ENCODE data around the gene CARD16.
"Not testable (repeated sequence)": the region's sequence is repeated elsewhere in the genome, so short reads cannot be mapped to it uniquely, and the experiment has no call there.

The CARD16 gene

DNA sequence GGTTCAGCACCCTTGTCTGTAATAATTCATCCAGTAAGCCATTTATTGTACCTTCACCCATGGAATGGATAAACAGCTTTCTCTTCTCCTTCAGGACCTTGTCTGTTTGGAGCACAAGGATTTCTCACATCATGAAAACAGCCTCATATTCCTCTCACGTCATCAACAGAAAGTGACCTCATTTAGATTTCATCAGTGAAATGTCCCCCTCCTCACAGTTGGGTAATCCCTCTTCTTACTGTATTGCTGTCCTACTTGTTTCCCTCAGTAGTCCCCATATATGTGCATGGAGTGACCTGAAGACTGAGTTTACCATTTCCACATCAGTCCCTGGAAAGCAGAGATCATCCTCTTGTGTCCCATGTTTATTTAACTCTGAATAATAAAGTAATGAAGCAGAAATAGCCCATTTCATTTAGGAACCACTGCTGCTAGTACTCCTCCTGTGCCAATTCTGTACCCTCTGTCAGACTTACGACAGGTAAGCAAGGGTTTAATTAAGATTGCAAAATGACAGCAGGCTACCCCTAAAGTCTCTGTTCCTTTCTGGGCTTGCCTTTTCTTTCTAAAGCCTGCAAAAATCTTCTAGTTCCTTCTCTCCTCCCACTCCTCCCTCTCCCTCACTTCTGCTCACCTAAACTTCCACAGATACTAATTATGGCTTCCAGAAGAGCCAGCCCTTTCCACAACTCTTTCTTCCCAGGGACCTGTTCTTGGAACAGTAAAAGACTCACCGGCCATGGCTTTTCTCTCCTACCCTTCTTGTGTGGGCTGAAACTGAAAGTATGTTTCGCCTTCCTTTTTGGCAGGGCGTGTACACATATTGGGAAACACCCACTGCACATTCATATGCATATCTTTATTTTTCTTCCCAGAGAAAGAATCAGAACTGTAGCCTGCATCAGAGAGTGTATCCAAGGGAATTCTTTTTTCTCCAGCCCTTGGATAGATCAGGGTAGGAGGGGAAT, at the start of gene CARD16:
TSS of gene CARD16 (minus strand) at position 779 of the 968 bp plus-strand sequence. CDS start at position 741, 38 bp downstream.
- peak; percentile 14 to 16 for DNase-seq (ENCODE audit: low read depth in 2 of 2)

DNA sequence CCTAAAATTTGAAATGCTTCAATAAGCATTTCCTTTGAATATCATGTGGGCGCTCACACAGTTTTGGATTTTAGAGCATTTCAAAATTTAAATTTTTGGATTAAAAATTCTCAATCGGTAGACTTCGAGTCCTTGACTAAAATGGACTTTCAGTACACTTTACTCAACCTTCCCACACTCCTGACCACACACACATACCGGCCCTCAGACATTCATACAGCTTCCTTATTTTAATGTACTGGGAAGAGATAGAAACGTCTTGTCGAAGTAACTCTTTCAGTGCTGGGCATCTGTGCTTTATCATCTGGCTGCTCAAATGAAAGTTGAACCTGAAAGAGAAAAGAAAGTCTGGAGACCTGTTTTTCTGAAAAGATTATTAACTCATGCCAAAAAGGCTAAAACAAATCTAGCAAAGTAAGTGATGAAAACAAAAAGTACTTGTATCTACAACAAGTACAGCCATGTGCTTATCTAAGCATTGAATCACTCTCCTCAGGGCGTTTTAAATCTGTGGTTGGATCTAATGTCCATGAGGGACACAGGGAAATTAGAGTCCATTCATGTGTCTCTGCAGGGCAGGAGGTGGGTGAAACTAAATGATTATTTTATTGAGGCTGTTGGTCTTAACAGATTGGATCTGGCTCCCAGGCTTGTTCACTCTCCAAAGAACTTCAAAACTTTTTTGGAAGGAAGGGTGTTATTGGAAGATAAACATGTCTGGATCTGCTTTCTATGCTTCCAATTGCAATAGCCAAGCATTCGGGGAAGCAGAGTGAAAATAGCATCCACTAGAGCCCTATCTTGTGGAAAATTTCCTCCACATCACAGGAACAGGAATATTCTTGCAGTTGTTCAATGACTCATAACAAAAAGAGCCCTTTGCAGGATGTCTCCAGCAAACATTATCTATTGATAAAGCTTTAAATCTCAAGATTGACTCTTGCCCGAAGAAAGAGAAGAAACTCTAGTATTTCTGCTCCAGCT, 47.4 kb upstream of the CARD16 start:
- no peak for DNase-seq (ENCODE audit: low read depth in 2 of 2)

DNA sequence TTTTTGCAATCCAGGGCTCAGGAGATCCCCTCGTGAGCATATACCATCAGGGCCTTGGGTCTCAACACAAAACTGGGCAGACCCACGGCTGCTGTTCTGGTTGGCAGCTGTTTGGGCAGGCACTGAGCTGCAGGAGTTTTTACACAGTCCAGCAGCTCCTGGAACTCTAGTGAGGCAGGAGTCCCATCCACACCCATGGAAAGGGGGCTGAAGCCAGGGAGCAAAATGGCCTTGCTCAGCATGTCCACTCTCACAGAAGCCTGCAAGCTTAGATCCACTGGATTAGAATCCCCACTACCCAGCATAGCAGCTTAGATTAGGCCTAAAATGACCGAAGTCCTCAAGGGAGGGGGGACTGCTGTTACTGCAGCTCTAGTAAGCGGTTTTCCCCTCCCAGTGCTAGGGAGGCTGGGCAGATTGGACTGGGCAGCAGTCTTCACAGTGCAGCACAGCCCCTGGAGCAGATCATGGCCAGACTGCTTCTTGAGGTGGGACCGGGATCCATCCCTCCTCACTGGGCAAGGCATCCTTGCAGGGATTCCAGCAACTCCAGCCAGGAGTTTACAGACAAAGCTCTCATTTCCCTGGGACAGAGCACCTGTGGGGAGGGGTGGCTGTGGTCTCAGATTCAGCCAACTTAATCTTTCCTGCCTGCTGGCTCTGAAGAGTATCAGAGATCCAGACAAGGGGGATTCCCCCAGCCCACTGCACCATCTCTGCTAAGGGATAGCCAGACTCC, 36.4 kb upstream of the CARD16 start:
- DNase-seq (ENCODE audit: low read depth in 2 of 2): no peak

DNA sequence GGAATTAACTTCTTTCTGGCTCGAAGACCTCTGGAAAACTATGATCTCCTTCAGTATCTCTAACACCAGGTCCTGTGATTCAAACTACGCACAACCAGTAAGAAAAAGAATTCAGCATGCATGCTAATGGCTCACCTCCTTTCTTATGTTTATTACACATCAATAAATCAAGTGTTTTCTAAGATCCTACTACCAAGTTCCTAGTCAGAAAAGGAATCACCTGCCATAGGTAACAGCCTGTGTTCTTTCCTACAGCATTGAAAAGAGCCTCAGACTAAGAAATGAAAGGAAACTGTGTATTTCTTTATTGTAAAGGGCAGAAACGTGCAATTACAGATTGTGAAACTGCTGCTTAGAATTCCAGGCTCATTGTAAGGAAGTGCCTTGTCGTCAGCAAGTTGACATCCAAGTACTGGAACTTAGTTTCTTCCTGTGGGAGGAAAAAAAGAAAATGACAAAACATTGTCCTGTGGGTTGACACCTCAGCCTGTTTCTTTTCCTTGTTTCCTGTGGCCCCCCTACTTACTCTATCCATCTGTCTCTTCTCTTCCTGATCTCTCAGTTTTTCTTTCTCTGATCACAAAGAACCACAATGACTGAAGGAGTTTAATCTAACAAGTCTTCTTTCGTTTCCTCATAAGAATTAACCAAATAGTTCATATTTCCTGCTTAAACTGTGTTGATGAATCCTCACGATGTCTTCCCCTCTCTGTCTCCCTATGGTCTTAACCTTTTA, 35.2 kb upstream of the CARD16 start:
- not testable (repeated sequence) for DNase-seq (ENCODE audit: low read depth in 2 of 2)

DNA sequence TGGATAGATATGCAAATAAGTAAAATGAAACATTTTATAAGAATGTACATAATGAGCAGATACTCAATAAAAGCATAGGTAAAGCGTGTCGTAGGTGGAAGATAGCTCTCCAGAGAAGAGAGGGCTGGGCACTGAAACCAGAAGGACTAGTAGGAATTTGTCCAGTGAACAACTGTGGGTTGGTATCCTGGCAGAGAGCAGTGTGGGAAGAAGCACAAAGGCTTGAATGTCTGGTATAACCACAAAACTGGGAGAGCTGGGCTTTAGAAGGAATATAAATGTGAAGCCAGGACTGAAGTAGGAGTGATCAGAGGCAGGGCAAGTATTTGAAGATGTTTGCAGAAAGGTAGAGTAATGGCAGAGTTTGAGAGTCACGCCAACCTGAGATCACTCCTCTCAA, 33.1 kb upstream of the CARD16 start:
- no peak for DNase-seq (ENCODE audit: low read depth in 2 of 2)

DNA sequence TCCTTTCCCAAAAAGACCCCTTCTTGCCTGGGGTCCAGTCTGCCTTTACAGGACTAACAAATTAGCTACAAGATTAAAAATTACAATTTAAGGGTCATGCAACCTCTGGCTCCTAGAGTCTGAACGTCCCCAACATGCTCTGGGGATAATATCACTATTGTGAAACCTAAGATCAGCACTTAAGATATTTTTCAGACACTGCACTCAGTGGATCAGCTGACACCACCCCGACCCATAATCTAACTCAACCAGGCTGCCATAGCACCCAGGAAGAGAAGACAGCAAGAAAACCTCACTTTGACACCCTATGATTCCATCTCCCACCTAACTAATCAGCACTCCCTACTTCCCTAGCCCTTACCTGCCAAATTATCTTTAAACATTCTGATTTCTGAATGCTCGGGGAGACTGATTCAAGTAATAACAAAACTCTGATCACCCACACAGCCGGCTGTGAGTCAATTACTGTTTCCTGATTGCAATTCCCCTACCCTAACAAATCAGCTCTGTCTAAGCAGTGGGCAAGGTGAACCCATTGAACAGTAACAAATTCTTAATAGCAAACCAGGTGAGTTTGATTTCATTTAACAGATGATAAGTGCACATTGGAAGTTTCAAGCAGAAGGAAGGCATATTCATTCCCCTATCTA, 32.1 kb upstream of the CARD16 start:
- DNase-seq (ENCODE audit: low read depth in 2 of 2): peak in 1 of 2 experiments; percentile 19

DNA sequence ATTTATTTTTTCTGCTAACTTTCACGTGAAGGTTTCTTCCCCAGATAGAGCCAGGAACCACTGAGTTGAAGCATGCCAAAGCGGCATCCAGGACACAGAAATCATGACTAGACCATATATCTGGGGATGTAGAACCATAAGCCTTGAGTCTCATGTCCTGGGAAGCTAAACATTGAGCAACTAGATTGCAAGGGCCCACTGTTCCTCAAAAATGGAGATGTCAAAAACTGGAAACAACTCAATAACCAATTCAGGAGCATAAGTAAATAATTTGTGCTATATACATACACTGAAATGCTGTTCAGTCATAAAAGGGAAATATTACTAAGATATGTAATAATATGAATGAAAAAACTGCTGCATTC, 29.0 kb upstream of the CARD16 start:
- no peak for DNase-seq (ENCODE audit: low read depth in 2 of 2)

DNA sequence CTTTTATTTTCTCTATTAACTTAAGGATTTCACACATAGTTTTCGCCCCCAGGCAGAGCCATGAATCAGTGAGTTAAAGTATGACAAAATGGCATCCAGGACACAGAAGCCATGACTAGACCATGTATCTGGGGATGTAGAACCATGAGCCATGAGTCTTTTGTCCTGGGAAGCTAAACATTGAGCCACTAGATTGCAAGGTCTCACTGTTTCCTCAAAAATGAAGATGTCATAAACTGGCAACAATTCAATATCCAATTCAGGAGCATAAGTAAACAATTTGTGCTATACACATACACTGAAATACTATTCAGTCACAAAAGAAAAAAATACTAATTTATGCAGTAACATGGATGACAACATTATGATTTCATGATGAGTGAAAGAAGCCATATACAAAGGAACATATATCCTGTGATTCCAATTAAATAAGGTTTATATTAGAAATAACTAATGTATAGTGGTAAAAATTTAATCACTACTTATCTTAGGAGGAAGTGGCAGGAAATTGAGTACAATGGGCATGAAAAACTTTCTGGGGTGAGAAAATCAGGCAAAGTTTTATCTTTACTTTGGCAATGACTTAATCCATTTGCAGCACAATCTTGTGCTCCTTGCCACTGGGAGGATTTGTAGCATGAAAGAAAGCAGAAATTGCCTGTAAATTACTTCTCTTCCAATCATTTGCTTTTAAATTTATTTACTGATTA, 28.5 kb upstream of the CARD16 start:
- no peak for DNase-seq (ENCODE audit: low read depth in 2 of 2)

DNA sequence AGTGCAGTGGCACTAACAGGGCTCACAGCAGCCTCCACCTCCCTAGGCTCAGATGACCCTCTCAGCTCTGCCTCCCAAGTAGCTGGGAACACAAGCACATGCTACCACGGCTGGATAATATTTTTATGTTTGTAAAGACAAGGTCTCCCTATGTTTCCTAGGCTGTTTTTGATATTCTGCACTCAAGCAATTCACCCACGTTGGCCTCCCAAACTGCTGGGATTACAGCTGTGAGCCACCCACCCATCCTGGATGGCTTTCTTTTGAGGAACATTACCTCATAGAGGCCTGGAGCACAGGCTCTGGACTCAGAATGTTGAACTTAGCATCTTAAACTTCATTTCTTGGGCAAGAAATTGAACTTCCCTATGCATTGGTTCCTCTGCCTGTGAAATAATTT, 26.9 kb upstream of the CARD16 start:
- DNase-seq (ENCODE audit: low read depth in 2 of 2): not testable (repeated sequence)

DNA sequence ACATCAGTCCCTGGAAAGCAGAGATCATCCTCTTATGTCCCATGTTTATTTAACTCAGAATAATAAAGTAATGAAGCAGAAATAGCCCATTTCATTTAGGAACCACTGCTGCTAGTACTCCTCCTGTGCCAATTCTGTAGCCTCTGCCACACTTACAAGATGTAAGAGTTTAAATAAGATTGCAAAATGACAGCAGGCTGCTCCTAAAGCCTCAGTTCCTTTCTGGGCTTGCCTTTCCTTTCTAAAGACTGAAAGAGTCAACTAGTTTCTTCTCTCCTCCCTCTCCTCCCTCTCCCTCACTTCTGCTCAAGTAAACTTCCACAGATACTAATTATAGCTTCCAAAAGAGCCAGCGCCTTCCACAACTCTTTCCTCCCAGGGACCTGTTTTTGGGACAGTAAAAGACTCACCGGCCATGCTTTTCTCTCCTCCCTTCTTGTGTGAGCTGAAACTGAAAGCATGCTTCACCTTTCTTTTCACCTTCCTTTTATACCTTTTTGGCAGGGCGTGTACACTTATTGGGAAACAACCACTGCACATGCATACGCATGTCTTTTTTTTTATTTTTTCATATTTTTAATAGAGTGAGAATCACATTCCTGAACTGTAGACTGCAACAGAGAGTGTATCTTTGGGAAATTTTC, 26.1 kb upstream of the CARD16 start:
- no peak for DNase-seq (ENCODE audit: low read depth in 2 of 2)

DNA sequence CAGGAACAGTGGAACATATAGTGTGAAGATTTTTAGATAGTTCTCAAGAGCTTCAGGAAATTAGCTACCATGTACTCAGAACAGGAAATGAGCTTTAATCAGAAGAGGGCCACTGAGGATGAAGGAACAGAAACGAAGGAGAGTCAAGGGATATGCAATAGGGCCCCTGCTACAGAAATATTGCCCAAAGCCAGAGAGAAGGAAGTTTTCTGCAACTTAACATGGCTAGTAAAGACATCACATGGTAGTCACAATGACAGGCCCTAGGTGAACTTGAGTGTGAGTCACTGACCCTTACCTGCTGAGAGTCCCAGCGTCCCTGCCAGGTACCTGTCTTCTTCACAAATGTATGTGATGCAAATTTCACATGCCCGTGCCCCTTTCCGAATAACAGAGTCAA, 25.2 kb upstream of the CARD16 start:
- DNase-seq (ENCODE audit: low read depth in 2 of 2): no peak

DNA sequence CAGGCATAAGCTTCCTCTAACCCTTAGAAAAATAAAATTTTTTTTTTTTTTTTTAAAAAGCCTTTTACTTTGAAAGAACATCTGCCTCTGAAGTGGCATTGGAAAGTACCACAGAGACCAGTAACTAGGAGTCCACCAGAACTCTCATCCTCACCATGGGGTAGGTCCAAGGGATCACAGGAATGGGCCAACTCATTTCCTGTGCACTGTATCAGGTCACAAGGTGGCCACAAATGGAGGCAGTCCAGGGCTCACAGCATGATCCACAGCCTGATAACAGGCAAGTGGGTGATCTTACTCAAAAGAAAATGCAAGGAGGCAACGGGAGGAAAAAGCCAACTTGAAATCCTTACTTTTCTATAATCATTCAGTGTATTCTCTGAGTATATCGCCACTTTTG, 24.6 kb upstream of the CARD16 start:
- DNase-seq (ENCODE audit: low read depth in 2 of 2): not testable (repeated sequence)

DNA sequence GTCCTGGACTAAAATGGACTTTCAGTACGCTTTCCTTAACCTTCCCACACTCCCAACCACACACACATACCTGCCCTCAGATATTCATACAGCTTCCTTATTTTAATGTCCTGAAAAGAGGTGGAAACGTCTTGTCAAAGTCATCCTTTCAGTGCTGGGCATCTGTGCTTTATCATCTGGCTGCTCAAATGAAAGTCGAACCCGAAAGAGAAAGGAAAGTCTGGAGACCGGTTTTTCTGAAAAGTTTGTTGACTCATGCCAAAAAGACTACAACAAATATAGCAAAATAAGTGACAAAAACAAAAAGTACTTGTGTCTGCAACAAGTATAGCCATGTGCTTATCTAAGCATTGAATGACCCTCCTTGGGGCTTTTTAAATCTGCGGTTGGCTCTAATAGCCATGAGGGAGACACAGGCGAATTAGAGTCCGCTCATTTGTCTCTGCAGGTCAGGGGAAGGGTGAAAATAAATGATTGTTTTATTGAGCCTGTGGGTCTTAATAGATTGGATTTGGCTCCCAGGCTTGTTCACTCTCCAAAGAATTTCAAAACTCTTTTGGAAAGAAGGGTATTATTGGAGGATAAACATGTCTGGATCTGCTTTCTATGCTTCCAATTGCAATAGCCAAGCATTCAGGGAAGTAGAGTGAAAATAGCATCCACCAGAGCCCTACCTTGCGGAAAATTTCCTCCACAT, 18.3 kb upstream of the CARD16 start:
- DNase-seq (ENCODE audit: low read depth in 2 of 2): not testable (repeated sequence)

DNA sequence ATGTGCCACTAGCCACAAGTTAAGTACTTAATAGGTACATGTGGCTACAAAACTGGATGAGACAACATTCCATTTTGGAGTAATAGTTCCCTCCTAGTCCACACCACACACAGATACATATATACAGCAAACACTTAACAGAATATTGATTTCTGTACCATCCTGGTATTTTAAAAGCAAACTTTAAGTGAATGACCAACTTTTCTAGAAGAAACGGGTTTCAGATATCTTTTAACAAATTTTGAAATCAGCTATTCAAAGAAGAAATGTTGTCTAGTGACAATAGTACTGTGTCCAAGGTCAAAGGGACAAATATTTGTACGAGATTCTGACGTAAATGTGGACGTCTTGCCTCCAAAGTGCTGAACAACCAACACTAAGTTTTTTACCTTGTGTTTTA, 12.3 kb upstream of the CARD16 start:
- no peak for DNase-seq (ENCODE audit: low read depth in 2 of 2)

DNA sequence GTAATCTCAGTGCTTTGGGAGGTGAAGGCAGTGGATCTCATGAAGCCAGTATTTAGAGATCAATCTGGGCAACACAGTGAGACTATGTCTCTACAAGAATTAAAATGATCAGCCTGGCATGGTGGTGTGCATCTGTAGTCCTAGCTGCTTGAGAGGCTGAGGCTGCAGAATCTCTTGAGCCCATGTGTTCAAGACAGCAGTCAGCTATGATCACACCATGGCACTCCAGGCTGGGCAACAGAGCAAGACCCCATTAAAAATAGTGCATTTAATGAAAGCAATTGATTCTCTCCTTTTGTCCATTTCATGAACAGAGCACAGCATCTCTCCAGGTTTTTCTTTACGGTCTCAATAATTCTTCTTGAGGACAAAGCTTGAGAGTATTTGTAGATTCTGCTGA, 11.3 kb upstream of the CARD16 start:
- no peak for DNase-seq (ENCODE audit: low read depth in 2 of 2)

DNA sequence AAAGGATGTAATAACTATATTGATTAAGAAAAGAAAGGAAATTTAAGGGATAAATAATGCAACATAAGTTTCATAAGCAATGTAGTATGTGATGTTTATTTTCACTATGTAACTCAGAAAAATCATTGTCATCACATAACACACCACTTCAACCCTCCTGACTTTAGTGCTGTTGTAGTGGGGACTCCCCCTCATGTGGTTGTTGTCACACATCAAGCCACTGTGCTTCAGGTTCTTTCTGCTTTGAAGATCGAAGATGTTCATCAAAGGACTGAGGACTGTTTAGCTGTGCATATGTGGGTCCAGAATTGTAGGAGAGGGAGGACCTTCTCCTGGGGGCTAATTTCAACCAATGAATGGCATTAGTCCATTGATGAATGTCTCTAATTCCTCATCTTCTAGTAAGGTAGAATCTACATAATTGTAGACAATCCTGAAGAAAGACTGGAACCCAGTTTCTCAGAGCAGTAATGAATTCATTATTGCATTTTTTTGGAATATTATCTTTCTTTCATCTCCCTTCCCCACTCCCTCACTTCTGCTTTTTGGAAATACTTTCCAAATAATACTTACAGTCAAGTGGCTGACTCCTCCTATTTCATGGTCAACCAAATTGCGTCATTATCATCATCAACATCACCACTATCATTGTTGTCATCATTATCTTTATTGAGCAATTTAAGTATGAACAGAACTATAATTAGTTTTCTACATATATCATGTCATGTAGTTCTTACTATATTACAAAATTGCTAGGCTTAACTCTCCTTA, 9.8 kb upstream of the CARD16 start:
- no peak for DNase-seq (ENCODE audit: low read depth in 2 of 2)

DNA sequence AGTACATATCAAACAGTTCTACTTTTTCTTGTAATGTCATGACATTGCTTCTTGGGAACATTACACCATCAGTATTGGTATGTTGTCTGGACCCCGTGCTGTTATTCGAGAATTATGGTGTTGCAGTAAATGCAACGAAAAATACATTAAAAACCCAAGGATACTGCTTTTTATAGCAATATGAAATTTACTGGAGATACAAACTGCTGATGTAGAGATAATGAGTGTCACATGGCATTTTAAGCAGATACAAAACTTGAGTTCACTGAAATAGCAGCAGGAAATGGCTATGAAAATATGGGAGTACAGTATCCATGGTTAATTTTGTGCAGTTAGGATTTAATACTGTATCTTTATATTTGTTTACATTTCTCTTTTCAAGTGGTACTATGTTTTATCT, 7.4 kb upstream of the CARD16 start:
- DNase-seq (ENCODE audit: low read depth in 2 of 2): no peak

DNA sequence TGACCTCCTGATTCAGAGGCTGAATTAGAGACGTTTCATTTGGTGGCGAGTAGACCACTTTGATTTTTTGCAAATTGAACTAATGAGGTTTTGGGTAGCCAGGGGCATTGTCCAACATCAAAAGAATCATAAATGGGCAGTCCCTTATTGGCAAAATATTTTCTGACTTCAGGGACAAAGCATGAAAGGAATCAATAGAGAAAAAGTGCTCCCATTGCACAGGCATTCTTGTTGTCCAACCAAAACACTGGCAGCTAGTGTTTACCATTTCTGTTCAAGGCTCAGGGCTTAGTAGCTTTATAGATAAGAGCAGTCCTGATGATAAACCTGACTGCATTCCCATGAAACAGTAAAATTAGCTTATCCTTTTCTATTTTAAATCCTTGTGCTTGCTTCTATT, 6.4 kb upstream of the CARD16 start:
- no peak for DNase-seq (ENCODE audit: low read depth in 2 of 2)
